Forelimb muscle (tissue), 1 donor: ENCODE measurements around the gene SLC6A7. TPM values are rescaled to one million over a fixed set of nuclear protein-coding genes. Genes with fewer than 3 reads are reported as not detected.
"Not testable (repeated sequence)": the region's sequence is repeated elsewhere in the genome, so short reads cannot be mapped to it uniquely, and the experiment has no call there.

Experiments
- DNase-seq: peaks from one replicate; pipeline ENCODE4 v3.0.0-alpha.2; 2013; ENCODE audit warnings: low read depth
- polyA plus RNA-seq: library from polyadenylated mRNA; unstranded; fragments of 120-200 nt; gene quantifications from one replicate; pipeline ENCODE4 v1.2.1, GENCODE V29; 2013; ENCODE audit not compliant: insufficient read length

The SLC6A7 gene
- polyA plus RNA-seq, 1 donor, result 0.30 TPM

GRCh38 chr5:150241298-150242160 is 51.7 kb downstream of the SLC6A7 start:
- DNase-seq, result no peak

- no peak for DNase-seq
Measured at GRCh38 chr5:150242251-150242894, 52.5 kb downstream of the SLC6A7 start.

- DNase-seq, result no peak
Measured at GRCh38 chr5:150243590-150243989, 53.7 kb downstream of the SLC6A7 start.

GRCh38 chr5:150244209-150244608 is 54.3 kb downstream of the SLC6A7 start:
- DNase-seq, result no peak

GRCh38 chr5:150245111-150245789 is 55.4 kb downstream of the SLC6A7 start:
- no peak for DNase-seq

GRCh38 chr5:150245808-150246207 is 55.9 kb downstream of the SLC6A7 start:
- DNase-seq, result no peak

GRCh38 chr5:150246429-150246828 is 56.6 kb downstream of the SLC6A7 start:
- DNase-seq, result no peak

GRCh38 chr5:150246835-150247234 is 57.0 kb downstream of the SLC6A7 start:
- no peak for DNase-seq

- no peak for DNase-seq
Measured at GRCh38 chr5:150247726-150248125, 57.9 kb downstream of the SLC6A7 start.

- not testable (repeated sequence) for DNase-seq
Measured at GRCh38 chr5:150248493-150248892, 58.6 kb downstream of the SLC6A7 start.

GRCh38 chr5:150248946-150249345 is 59.1 kb downstream of the SLC6A7 start:
- DNase-seq, result no peak

- no peak for DNase-seq
Measured at GRCh38 chr5:150249744-150250143, 59.9 kb downstream of the SLC6A7 start.

- no peak for DNase-seq
Measured at GRCh38 chr5:150251504-150251903, 61.6 kb downstream of the SLC6A7 start.

GRCh38 chr5:150252489-150252888 is 62.6 kb downstream of the SLC6A7 start:
- no peak for DNase-seq

- DNase-seq, result no peak
Measured at GRCh38 chr5:150253416-150254208, 63.8 kb downstream of the SLC6A7 start.

GRCh38 chr5:150254363-150254762 is 64.5 kb downstream of the SLC6A7 start:
- DNase-seq, result no peak

GRCh38 chr5:150254774-150255173 is 64.9 kb downstream of the SLC6A7 start:
- DNase-seq, result no peak

GRCh38 chr5:150255659-150256409 is 66.0 kb downstream of the SLC6A7 start:
- DNase-seq, result no peak

- no peak for DNase-seq
Measured at GRCh38 chr5:150256410-150257064, 66.7 kb downstream of the SLC6A7 start.

- no peak for DNase-seq
Measured at GRCh38 chr5:150257424-150257823, 67.6 kb downstream of the SLC6A7 start.
